Gastrocnemius medialis (tissue), 4 donors: Measurements from ENCODE around the gene TNNI3K. TPM values are rescaled to one million over a fixed set of nuclear protein-coding genes. Genes with fewer than 3 reads are reported as not detected.

Experiments used
- ATAC-seq, 2 donors: fragments of 150-250 bp; one replicate each; pipeline ENCODE4 v1.9.1; 2016
- DNase-seq, 2 donors: peaks; one replicate each; pipeline ENCODE4 v3.0.0-alpha.2; 2019
- H3K27ac ChIP-seq, 4 donors: fragments of 200-600 bp; sonication (generic); 1 replicate in 1 of 4; 2 replicates in 3 of 4; pipeline ENCODE4 v1.5.1; 2016 to 2018; ENCODE audit warnings: mild to moderate bottlenecking in 2 of 4, moderate library complexity in 1 of 4
- H3K27me3 ChIP-seq, 3 donors: fragments of 200-600 bp; sonication (generic) in 2 of 3; 1 replicate in 1 of 3; 2 replicates in 2 of 3; pipeline versions ENCODE4 v1.5.1 to v1.6.0; 2016 to 2019; ENCODE audit warnings: mild to moderate bottlenecking in 1 of 3, moderate library complexity in 1 of 3
- H3K36me3 ChIP-seq, 2 donors: fragments of 200-600 bp; sonication (generic) in 1 of 2; one replicate each; pipeline ENCODE4 v1.5.1; 2017 to 2018
- H3K4me1 ChIP-seq, 2 donors: fragments of 200-600 bp; sonication (generic) in 1 of 2; one replicate each; pipeline ENCODE4 v1.5.1; 2016 to 2017; ENCODE audit warnings: mild to moderate bottlenecking in 2 of 2
- H3K4me3 ChIP-seq, 4 donors: fragments of 200-600 bp; sonication (generic) in 3 of 4; 1 replicate in 1 of 4; 2 replicates in 3 of 4; pipeline ENCODE4 v1.5.1; 2016 to 2019; ENCODE audit warnings: mild to moderate bottlenecking in 2 of 4
- H3K9me3 ChIP-seq, 3 donors: fragments of 200-600 bp; sonication (generic) in 2 of 3; 1 replicate in 1 of 3; 2 replicates in 2 of 3; pipeline ENCODE4 v1.5.1; 2016 to 2019
- CTCF ChIP-seq, 5 experiments: fragments of 450-650 bp in 3 of 5; fragments of 200-600 bp in 2 of 5; sonication (generic) in 2 of 5; IDR thresholded peaks in 4 of 5; conservative IDR thresholded peaks in 1 of 5; 1 replicate in 4 of 5; 2 replicates in 1 of 5; pipeline ENCODE4 v1.5.1; 2016 to 2019; ENCODE audit warnings: antibody characterized with exemption in 5 of 5, mild to moderate bottlenecking in 3 of 5, moderate library complexity in 3 of 5
- POLR2A ChIP-seq, 2 donors: fragments of 450-650 bp; IDR thresholded peaks; one replicate each; pipeline ENCODE4 v1.6.1; 2017; ENCODE audit warnings: antibody characterized with exemption in 2 of 2, mild to moderate bottlenecking in 2 of 2, moderate library complexity in 2 of 2
- in situ Hi-C, 4 donors: fragments of 200-750 bp; cut with MboI; loops; one replicate each; pipeline versions ENCODE4 v1.15.0 to v1.8.0; 2017; ENCODE audit warnings: low sequenced_read_pairs in 4 of 4
- intact Hi-C: fragments of 100-400 bp; cut with DNase I; formaldehyde crosslinking; loops from one replicate; pipeline ENCODE4 v1.15.1; 2023; ENCODE audit warnings: low total_unique reads
- total RNA-seq, 4 donors: library from RNA; depleted of rRNA; stranded (reverse); fragments of >200 nt; gene quantifications; one replicate each; pipeline versions ENCODE4 v1.1.0 to v1.2.3, GENCODE V29; 2016

Gene TNNI3K
- total RNA-seq, 4 donors from 2014 or later = 0.39 to 8.6 (median 4.0) TPM

GRCh38 chr1:74434321-74434720 lies 199.1 kb downstream of the TNNI3K start:
- TF ChIP-seq CTCF (IDR thresholded peaks at IDR 0.05 in 4 of 5, conservative IDR thresholded peaks at IDR 0.05 in 1 of 5) (no peak), POLR2A (IDR thresholded peaks at IDR 0.05) (no peak)
- in situ Hi-C loops (no loop called here), intact Hi-C loops (no loop called here)
- H3K4me1 ChIP-seq = no peaks in the 10 kb centered on the region
- ATAC-seq (no peak), DNase-seq (no peak)
- no peaks in the 10 kb centered on the region for H3K27me3 ChIP-seq
- no peaks in the 10 kb centered on the region for H3K36me3 ChIP-seq
- H3K4me3 ChIP-seq = no peak overlapping the region
- H3K27ac ChIP-seq = no peak overlapping the region
- H3K9me3 ChIP-seq = no peaks in the 10 kb centered on the region

- ATAC-seq = no peak
- in situ Hi-C loops (no loop called here), intact Hi-C loops (no loop called here)
- H3K27ac ChIP-seq = no peak overlapping the region
- no peaks in the 10 kb centered on the region for H3K27me3 ChIP-seq
- H3K36me3 ChIP-seq = no peaks in the 10 kb centered on the region
- no peaks in the 10 kb centered on the region for H3K4me1 ChIP-seq
- H3K9me3 ChIP-seq = no peaks in the 10 kb centered on the region
- TF ChIP-seq CTCF (IDR thresholded peaks at IDR 0.05 in 4 of 5, conservative IDR thresholded peaks at IDR 0.05 in 1 of 5) (no peak), POLR2A (IDR thresholded peaks at IDR 0.05) (no peak)
- no peak for DNase-seq
- no peak overlapping the region for H3K4me3 ChIP-seq
Observed at GRCh38 chr1:74436078-74436477, 200.9 kb downstream of the TNNI3K start.

GRCh38 chr1:74437035-74437434 lies 201.8 kb downstream of the TNNI3K start:
- no peak for ATAC-seq
- intact Hi-C loops (no loop called here), in situ Hi-C loops (no loop called here)

GRCh38 chr1:74452035-74452434 lies 216.8 kb downstream of the TNNI3K start:
- TF ChIP-seq POLR2A (IDR thresholded peaks at IDR 0.05) (no peak), CTCF (IDR thresholded peaks at IDR 0.05 in 4 of 5, conservative IDR thresholded peaks at IDR 0.05 in 1 of 5) (no peak)
- intact Hi-C loops = no loop called here
- Histone ChIP-seq H3K4me1 (no peaks in the 10 kb centered on the region), H3K9me3 (no peaks in the 10 kb centered on the region), H3K36me3 (no peaks in the 10 kb centered on the region), H3K4me3 (no peak overlapping the region), H3K27me3 (no peaks in the 10 kb centered on the region), H3K27ac (no peak overlapping the region)
- in situ Hi-C loops = no loop called here
- ATAC-seq (no peak), DNase-seq (no peak)

More at GRCh38 chr1:74437035-74437434, 201.8 kb downstream of the TNNI3K start:
- H3K27me3 ChIP-seq = no peaks in the 10 kb centered on the region
- no peaks in the 10 kb centered on the region for H3K4me1 ChIP-seq
- no peak overlapping the region for H3K4me3 ChIP-seq
- no peak for DNase-seq
- no peaks in the 10 kb centered on the region for H3K9me3 ChIP-seq
- H3K27ac ChIP-seq = no peak overlapping the region
- no peak for TF ChIP-seq CTCF (IDR thresholded peaks at IDR 0.05 in 4 of 5, conservative IDR thresholded peaks at IDR 0.05 in 1 of 5)
- TF ChIP-seq POLR2A (IDR thresholded peaks at IDR 0.05) = no peak
- no peaks in the 10 kb centered on the region for H3K36me3 ChIP-seq

- Histone ChIP-seq H3K27me3 (no peaks in the 10 kb centered on the region), H3K4me3 (no peak overlapping the region), H3K36me3 (no peaks in the 10 kb centered on the region), H3K9me3 (no peaks in the 10 kb centered on the region), H3K4me1 (no peaks in the 10 kb centered on the region), H3K27ac (no peak overlapping the region)
- DNase-seq (no peak), ATAC-seq (no peak)
- TF ChIP-seq POLR2A (IDR thresholded peaks at IDR 0.05) (no peak), CTCF (IDR thresholded peaks at IDR 0.05 in 4 of 5, conservative IDR thresholded peaks at IDR 0.05 in 1 of 5) (no peak)
- intact Hi-C loops (no loop called here), in situ Hi-C loops (no loop called here)
Observed at GRCh38 chr1:74453277-74453676, 218.1 kb downstream of the TNNI3K start.
